CD4-positive, alpha-beta T cell treated with Interleukin-4 for 1 hour (primary cell): Measurements from ENCODE around the gene LMF1.
"Not testable (repeated sequence)": the region's sequence is repeated elsewhere in the genome, so short reads cannot be mapped to it uniquely, and the experiment has no call there.

Experiments
- DNase-seq, 2 donors: peaks; one replicate each; pipeline ENCODE4 v3.0.0-alpha.2; 2020 to 2022

LMF1 gene

GRCh38 chr16:891353-891740 is 79.4 kb downstream of the LMF1 start:
- DNase-seq: no peak

GRCh38 chr16:890716-891352 is 80.0 kb downstream of the LMF1 start:
- DNase-seq: no peak

- no peak for DNase-seq
Observed at GRCh38 chr16:890217-890616, 80.6 kb downstream of the LMF1 start.

- no peak for DNase-seq
Observed at GRCh38 chr16:889586-889985, 81.2 kb downstream of the LMF1 start.

GRCh38 chr16:888901-889570 is 81.7 kb downstream of the LMF1 start:
- DNase-seq: no peak

GRCh38 chr16:888456-888855 is 82.3 kb downstream of the LMF1 start:
- not testable (repeated sequence) for DNase-seq

GRCh38 chr16:887846-888245 is 82.9 kb downstream of the LMF1 start:
- DNase-seq: no peak

GRCh38 chr16:886802-887731 is 83.7 kb downstream of the LMF1 start:
- DNase-seq: no peak

GRCh38 chr16:886084-886543 is 84.7 kb downstream of the LMF1 start:
- DNase-seq: no peak

- DNase-seq: no peak
Observed at GRCh38 chr16:885391-885790, 85.4 kb downstream of the LMF1 start.

GRCh38 chr16:884232-884631 is 86.6 kb downstream of the LMF1 start:
- DNase-seq: no peak

- DNase-seq: no peak
Observed at GRCh38 chr16:883781-884180, 87.0 kb downstream of the LMF1 start.

GRCh38 chr16:883340-883739 is 87.4 kb downstream of the LMF1 start:
- no peak for DNase-seq

- not testable (repeated sequence) for DNase-seq
Observed at GRCh38 chr16:882671-883070, 88.1 kb downstream of the LMF1 start.

- no peak for DNase-seq
Observed at GRCh38 chr16:882256-882655, 88.5 kb downstream of the LMF1 start.

- no peak for DNase-seq
Observed at GRCh38 chr16:881219-882097, 89.3 kb downstream of the LMF1 start.

GRCh38 chr16:880471-881171 is 90.2 kb downstream of the LMF1 start:
- no peak for DNase-seq

GRCh38 chr16:879986-880385 is 90.8 kb downstream of the LMF1 start:
- DNase-seq: no peak

- DNase-seq: no peak
Observed at GRCh38 chr16:879461-879861, 91.3 kb downstream of the LMF1 start.

GRCh38 chr16:878886-879285 is 91.9 kb downstream of the LMF1 start:
- DNase-seq: no peak

- DNase-seq: no peak
Observed at GRCh38 chr16:878072-878784, 92.6 kb downstream of the LMF1 start.
